HepG2 (cell line): Measurements from ENCODE around the gene XRCC5. TPM values are rescaled to one million over a fixed set of nuclear protein-coding genes. Genes with fewer than 3 reads are reported as not detected.

Experiments used
- ARNTL ChIP-seq: sonication (generic); formaldehyde crosslinking; IDR thresholded peaks from 2 replicates; pipeline ENCODE4 v1.4.0; 2020; ENCODE audit warnings: mild to moderate bottlenecking, missing genetic modification reagents
- DBP ChIP-seq: sonication (generic); formaldehyde crosslinking; IDR thresholded peaks from 2 replicates; pipeline ENCODE4 v1.4.0; 2020; ENCODE audit warnings: missing genetic modification reagents; ENCODE audit errors: not compliant biosample characterization
- GABPB1 ChIP-seq: IDR thresholded peaks from 2 replicates; pipeline ENCODE4 v1.6.1; 2016; ENCODE audit warnings: mild to moderate bottlenecking, missing genetic modification reagents, moderate library complexity, missing compliant biosample characterization
- HOMEZ ChIP-seq: IDR thresholded peaks from 2 replicates; pipeline ENCODE4 v1.6.1; 2016; ENCODE audit warnings: low read depth
- MEF2D ChIP-seq: sonication (generic); formaldehyde crosslinking; IDR thresholded peaks from 2 replicates; pipeline ENCODE4 v1.5.1; 2020; ENCODE audit warnings: mild to moderate bottlenecking, missing genetic modification reagents
- MTA1 ChIP-seq: sonication (generic); formaldehyde crosslinking; IDR thresholded peaks from 2 replicates; pipeline ENCODE4 v1.4.0; 2020; ENCODE audit warnings: missing genetic modification reagents, mild to moderate bottlenecking, borderline replicate concordance
- NCOA2 ChIP-seq: sonication (generic); formaldehyde crosslinking; IDR thresholded peaks from 2 replicates; pipeline ENCODE4 v1.8.0; 2022; ENCODE audit warnings: inconsistent platforms
- POGK ChIP-seq: sonication (generic); formaldehyde crosslinking; conservative IDR thresholded peaks from 2 replicates; pipeline ENCODE4 v1.8.0; 2022; ENCODE audit warnings: mild to moderate bottlenecking, moderate library complexity, missing genetic modification reagents
- SAP130 ChIP-seq: IDR thresholded peaks from 2 replicates; pipeline ENCODE4 v1.6.1; 2016; ENCODE audit warnings: low read depth
- SIX4 ChIP-seq: sonication (generic); formaldehyde crosslinking; IDR thresholded peaks from 2 replicates; pipeline ENCODE4 v1.4.0; 2020; ENCODE audit warnings: missing genetic modification reagents
- SMAD3 ChIP-seq: sonication (generic); formaldehyde crosslinking; IDR thresholded peaks from 2 replicates; pipeline ENCODE4 v1.4.0; 2020; ENCODE audit warnings: missing genetic modification reagents
- TAF1 ChIP-seq: sonication (generic); formaldehyde crosslinking; IDR thresholded peaks from 2 replicates; pipeline ENCODE4 v1.4.0; 2020; ENCODE audit warnings: missing genetic modification reagents
- TIGD3 ChIP-seq: sonication (generic); formaldehyde crosslinking; IDR thresholded peaks from 2 replicates; pipeline ENCODE4 v1.5.1; 2020; ENCODE audit warnings: mild to moderate bottlenecking, missing genetic modification reagents, borderline replicate concordance
- ZBTB3 ChIP-seq: sonication (generic); formaldehyde crosslinking; IDR thresholded peaks from 2 replicates; pipeline ENCODE4 v1.4.0; 2020; ENCODE audit warnings: low read depth, mild to moderate bottlenecking, moderate library complexity, missing genetic modification reagents, borderline replicate concordance
- ZMYM3 ChIP-seq: sonication (generic); formaldehyde crosslinking; IDR thresholded peaks from 2 replicates; pipeline ENCODE4 v1.5.1; 2020; ENCODE audit warnings: mild to moderate bottlenecking, missing genetic modification reagents
- ZNF275 ChIP-seq: sonication (generic); formaldehyde crosslinking; IDR thresholded peaks from 2 replicates; pipeline ENCODE4 v1.8.0; 2022; ENCODE audit warnings: missing genetic modification reagents, mild to moderate bottlenecking, inconsistent platforms, borderline replicate concordance
- ZNF550 ChIP-seq: sonication (generic); formaldehyde crosslinking; IDR thresholded peaks from 2 replicates; pipeline ENCODE4 v1.4.0; 2020; ENCODE audit warnings: mild to moderate bottlenecking, missing genetic modification reagents, borderline replicate concordance
- ZNF678 ChIP-seq: sonication (generic); formaldehyde crosslinking; IDR thresholded peaks from 2 replicates; pipeline ENCODE4 v1.4.0; 2020; ENCODE audit warnings: mild to moderate bottlenecking, missing genetic modification reagents
- ZNF724P ChIP-seq: sonication (generic); formaldehyde crosslinking; IDR thresholded peaks from 2 replicates; pipeline ENCODE4 v1.8.0; 2022; ENCODE audit warnings: missing genetic modification reagents, borderline replicate concordance
- ZNF770 ChIP-seq: sonication (generic); formaldehyde crosslinking; IDR thresholded peaks from 2 replicates; pipeline ENCODE4 v1.5.0; 2020; ENCODE audit warnings: mild to moderate bottlenecking, missing genetic modification reagents
- polyA plus RNA-seq, 8 experiments: library from polyadenylated mRNA; depleted of rRNA in 3 of 8; stranded (reverse) in 7 of 8; unstranded in 1 of 8; fragments of >200 nt; fragmentation: Illumina TruSeq in 4 of 8; extraction: Trizol in 4 of 8; gene quantifications; 2 replicates each; pipeline versions ENCODE4 v1.2.1 to v1.2.3, GENCODE V29; 2011 to 2016; ENCODE audit warnings: low read depth in 4 of 8, missing spikeins in 1 of 8, mixed read lengths in 1 of 8; ENCODE audit not compliant: insufficient read depth in 1 of 8
- total RNA-seq, 5 experiments: library from RNA; depleted of rRNA; stranded (reverse); fragments of >200 nt; fragmentation: Illumina TruSeq; extraction: Trizol; gene quantifications; 2 replicates each; pipeline ENCODE4 v1.2.3, GENCODE V29; 2016; ENCODE audit warnings: low read depth in 1 of 5

Gene XRCC5
- total and polyA plus RNA-seq, 2 of the 13 experiments (the other 11 are each of a cell fraction or from before 2014, with no cell fraction given): 264 to 454 TPM

GRCh38 chr2:216083464-216084281, 25.5 kb upstream of the XRCC5 start (continued):
- TF ChIP-seq NCOA2 (CRISPR knock-in tag) (0 out of 2 replicates have a peak, but pooled peaks have one; percentile 16), SIX4 (CRISPR knock-in tag) (no peak), ZNF770 (CRISPR knock-in tag) (no peak), ZBTB3 (no peak), ZNF550 (CRISPR knock-in tag) (no peak), ARNTL (CRISPR knock-in tag) (no peak), SAP130 (CRISPR knock-in tag) (peak; percentile 68), MEF2D (CRISPR knock-in tag) (peak; percentile 56; the same call in 1 of the 2 replicates), SMAD3 (no peak), GABPB1 (CRISPR knock-in tag) (no peak), HOMEZ (0 out of 2 replicates have a peak, but pooled peaks have one; percentile 49), TAF1 (CRISPR knock-in tag) (no peak), POGK (no peak), ZMYM3 (peak; percentile 37; the same call in 1 of the 2 replicates), DBP (CRISPR knock-in tag) (no peak), ZNF678 (no peak), MTA1 (no peak), TIGD3 (CRISPR knock-in tag) (0 out of 2 replicates have a peak, but pooled peaks have one; percentile 31), ZNF724P (no peak), ZNF275 (0 out of 2 replicates have a peak, but pooled peaks have one; percentile 38)
